IPS-NIHi11 (cell line): ENCODE results near the gene UEVLD.

Experiments used
- DNase-seq: peaks from one replicate; pipeline ENCODE4 v3.0.0; 2012; ENCODE audit warnings: mixed read lengths, low spot score

UEVLD gene

DNA sequence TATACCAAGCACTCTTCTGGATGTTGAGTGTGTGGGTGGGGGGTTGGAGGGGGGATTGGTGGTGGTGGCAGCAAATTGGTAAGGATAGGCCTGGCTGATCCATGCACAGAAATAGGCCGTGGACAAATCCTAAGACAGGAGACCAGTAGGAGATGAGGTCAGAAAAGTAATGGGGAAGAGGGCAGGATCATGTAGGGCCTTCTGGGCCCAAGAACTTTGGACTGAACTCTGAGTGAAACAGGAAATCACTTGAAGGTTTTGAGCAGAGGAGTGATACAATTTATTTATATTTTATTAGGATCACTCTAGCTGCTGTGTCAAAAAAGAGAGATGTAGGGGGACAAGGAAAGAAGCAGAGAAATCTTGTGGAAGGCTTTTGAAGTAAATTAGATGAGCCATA, 90.5 kb downstream of the UEVLD start:
- DNase-seq: no peak

GRCh38 chr11:18495703-18496102, 92.8 kb downstream of the UEVLD start:
- DNase-seq: no peak

DNA sequence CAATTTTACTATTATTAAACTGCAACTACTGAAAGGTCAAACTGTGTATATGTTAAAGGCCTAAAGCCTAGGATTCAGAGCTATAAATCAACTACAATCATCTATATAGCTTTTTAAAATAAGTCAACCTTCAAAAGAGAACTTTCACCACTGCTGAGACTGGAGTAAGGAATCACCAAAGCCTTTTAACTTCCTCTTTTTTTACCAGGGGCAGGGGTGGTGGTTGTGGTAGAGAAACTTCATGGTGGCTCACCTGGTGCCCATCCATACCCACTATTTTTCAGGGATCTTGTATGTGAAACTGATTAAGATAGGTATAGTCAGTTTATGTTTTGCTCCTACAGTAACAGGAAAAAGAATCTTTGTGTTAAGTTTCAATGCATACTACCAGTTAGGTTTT, 93.3 kb downstream of the UEVLD start:
- DNase-seq: no peak

DNA sequence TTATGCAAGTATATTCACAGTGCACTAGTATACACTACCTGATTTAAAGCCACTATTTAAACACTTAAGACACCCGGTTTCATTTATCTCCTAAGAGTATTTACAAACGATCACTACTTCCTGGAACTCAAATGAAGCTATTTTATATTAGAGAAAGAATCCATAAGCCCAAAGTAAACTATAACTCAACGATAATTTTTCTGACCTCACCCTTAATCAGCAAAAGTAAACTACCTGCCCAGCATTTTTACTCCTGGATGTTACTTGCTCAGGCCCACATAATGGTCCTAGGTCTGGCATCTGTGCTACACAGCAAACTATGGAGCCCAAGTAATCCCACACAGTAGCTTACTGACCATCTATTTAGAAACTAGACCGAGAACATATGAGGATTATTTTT, 95.2 kb downstream of the UEVLD start:
- DNase-seq: no peak

- DNase-seq: no peak
Observed at GRCh38 chr11:18492888-18493287, 95.6 kb downstream of the UEVLD start.

GRCh38 chr11:18491924-18492323, 96.6 kb downstream of the UEVLD start:
- no peak for DNase-seq

DNA sequence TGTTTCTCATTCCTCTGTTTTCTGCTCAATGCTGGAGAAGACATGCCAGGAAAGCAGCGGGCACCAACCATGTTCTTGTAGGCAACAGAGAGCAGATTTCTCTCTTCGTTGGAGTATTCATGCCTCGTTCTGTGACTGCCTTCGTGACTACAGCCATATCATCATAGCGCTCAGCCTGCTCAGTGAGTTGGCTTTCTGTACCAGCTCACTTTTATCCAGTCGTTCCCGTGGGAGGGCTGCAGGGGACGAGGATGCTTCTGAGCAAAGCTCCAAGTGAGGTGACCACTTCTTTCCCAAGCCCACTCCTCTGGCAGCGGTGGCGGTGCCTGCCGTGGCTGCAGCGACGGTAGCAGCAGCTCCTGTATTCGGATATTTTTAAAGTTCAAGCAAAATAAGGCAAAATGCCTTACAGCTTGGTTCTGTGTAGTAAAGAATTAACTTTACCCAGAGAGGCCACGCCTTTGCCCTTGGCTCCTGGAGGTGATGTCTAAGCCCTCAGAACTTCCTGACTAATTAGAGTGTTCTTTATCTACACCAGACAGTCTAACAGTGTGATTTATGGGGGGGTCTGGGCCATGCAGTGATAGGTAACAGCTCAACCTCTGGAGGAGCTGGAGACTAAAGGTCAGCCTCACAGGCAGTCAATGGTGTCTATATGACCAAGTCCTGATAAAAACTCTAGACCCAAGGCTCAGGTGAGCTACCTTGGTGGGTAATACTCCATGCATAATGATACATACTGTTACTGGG, 97.6 kb downstream of the UEVLD start:
- DNase-seq: no peak

DNA sequence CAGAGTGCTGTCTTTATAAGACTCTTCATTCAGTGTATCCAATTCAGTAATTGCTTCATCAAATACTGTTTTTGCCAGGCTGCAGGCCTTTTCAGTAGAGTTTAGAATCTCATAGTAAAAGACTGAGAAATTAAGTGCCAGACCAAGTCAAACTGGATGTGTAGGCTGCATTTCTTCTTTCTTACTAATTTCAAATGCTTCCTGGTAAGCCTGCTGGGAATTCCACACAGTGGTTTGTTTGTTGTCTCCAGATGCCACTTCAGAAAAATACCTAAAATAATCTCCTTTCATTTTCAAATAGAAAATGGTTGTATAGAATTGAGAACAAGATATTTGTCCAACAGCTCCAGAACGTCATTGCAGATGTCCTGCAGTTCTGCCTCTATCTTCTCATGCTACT, 98.2 kb downstream of the UEVLD start:
- no peak for DNase-seq

DNA sequence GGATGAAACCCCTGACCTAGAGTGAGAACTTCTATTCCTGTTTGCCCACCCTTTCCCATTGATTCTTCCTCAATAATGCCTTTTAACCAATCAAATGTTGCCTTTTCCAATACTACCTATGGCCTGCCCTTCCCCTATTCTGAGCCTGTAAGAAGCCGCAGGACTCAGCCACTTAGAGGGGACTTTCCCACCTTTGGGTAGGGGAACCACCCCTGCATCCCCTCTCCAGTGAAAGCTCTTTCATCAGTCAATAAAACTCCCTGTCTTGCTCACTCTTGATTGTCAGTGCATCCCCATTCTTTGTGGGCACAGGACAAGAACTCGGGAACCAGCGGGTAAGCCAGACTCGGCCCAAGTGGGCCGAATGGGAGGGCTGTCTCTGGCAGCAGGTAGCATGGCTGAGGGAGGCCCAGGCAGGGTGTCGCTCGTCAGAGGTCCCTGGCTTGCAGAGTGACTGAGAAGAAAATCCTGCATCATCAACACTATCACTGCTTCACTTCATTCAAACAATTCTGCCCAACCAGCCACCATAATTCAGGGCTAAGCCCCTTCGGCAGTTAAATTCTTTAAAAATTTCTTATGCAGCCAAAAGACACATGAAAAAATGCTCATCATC, 102.5 kb downstream of the UEVLD start:
- no peak for DNase-seq
